Measurements from ENCODE around the gene NKX3-2.

NKX3-2 gene

GRCh38 chr4:13536607-13537006 is 7.7 kb downstream of the NKX3-2 start:
- no peak for TF ChIP-seq CTCF (IDR thresholded peaks at IDR 0.05; ENCODE audit: borderline replicate concordance, insufficient read depth, low read depth, low read length)

GRCh38 chr4:13535708-13536361 is 8.5 kb downstream of the NKX3-2 start:
- H3K4me3 ChIP-seq (ENCODE audit: low read depth, low read length): no peak overlapping the region
- TF ChIP-seq CTCF (IDR thresholded peaks at IDR 0.05; ENCODE audit: borderline replicate concordance, insufficient read depth, low read depth, low read length): no peak

More at GRCh38 chr4:13536607-13537006, 7.7 kb downstream of the NKX3-2 start:
- no peak overlapping the region for H3K4me3 ChIP-seq (ENCODE audit: low read depth, low read length)

GRCh38 chr4:13535118-13535517 is 9.2 kb downstream of the NKX3-2 start:
- TF ChIP-seq CTCF (IDR thresholded peaks at IDR 0.05; ENCODE audit: borderline replicate concordance, insufficient read depth, low read depth, low read length): no peak
- no peak overlapping the region for H3K4me3 ChIP-seq (ENCODE audit: low read depth, low read length)

GRCh38 chr4:13534344-13535063 is 9.8 kb downstream of the NKX3-2 start:
- no peak overlapping the region for H3K4me3 ChIP-seq (ENCODE audit: low read depth, low read length)
- TF ChIP-seq CTCF (IDR thresholded peaks at IDR 0.05; ENCODE audit: borderline replicate concordance, insufficient read depth, low read depth, low read length): no peak

- no peak for TF ChIP-seq CTCF (IDR thresholded peaks at IDR 0.05; ENCODE audit: borderline replicate concordance, insufficient read depth, low read depth, low read length)
- no peak overlapping the region for H3K4me3 ChIP-seq (ENCODE audit: low read depth, low read length)
These were observed 10.5 kb downstream of the NKX3-2 start for GRCh38 chr4:13533670-13534343.

GRCh38 chr4:13531625-13531998 is 12.7 kb downstream of the NKX3-2 start:
- no peak overlapping the region for H3K4me3 ChIP-seq (ENCODE audit: low read depth, low read length)
- TF ChIP-seq CTCF (IDR thresholded peaks at IDR 0.05; ENCODE audit: borderline replicate concordance, insufficient read depth, low read depth, low read length): no peak

Measured in GM12875 (cell line).